Measurements from ENCODE around the gene HMGN3. TPM values are rescaled to one million over a fixed set of nuclear protein-coding genes. Genes with fewer than 3 reads are reported as not detected.

Gene HMGN3
- total RNA-seq, 4 donors from 2014 or later: 33.1 to 60.8 (median 47.0) TPM

- TF ChIP-seq CTCF (IDR thresholded peaks at IDR 0.05; ENCODE audit: low read depth): no peak
These were observed 6.7 kb upstream of the HMGN3 start for GRCh38 chr6:79241228-79241627.

- no peak for TF ChIP-seq CTCF (IDR thresholded peaks at IDR 0.05; ENCODE audit: low read depth)
These were observed 6.0 kb upstream of the HMGN3 start for GRCh38 chr6:79240509-79240908.

- no peak for TF ChIP-seq CTCF (IDR thresholded peaks at IDR 0.05; ENCODE audit: low read depth)
These were observed 5.2 kb upstream of the HMGN3 start for GRCh38 chr6:79239536-79240168.

- TF ChIP-seq CTCF (IDR thresholded peaks at IDR 0.05; ENCODE audit: low read depth): no peak
These were observed 4.4 kb upstream of the HMGN3 start for GRCh38 chr6:79238919-79239318.

GRCh38 chr6:79236711-79237110 is 2.2 kb upstream of the HMGN3 start:
- no peak for TF ChIP-seq CTCF (IDR thresholded peaks at IDR 0.05; ENCODE audit: low read depth)

- TF ChIP-seq CTCF (IDR thresholded peaks at IDR 0.05; ENCODE audit: low read depth): no peak
These were observed 802 bp downstream of the HMGN3 start for GRCh38 chr6:79233611-79234149.

- TF ChIP-seq CTCF (IDR thresholded peaks at IDR 0.05; ENCODE audit: low read depth): no peak
These were observed 1.6 kb downstream of the HMGN3 start for GRCh38 chr6:79232696-79233462.
